Prostate gland (tissue), 2 donors: ENCODE results near the gene TSPAN1. TPM values are rescaled to one million over a fixed set of nuclear protein-coding genes. Genes with fewer than 3 reads are reported as not detected.

Source experiments
- DNase-seq: peaks from one replicate; pipeline ENCODE4 v3.0.0-alpha.2; 2019; ENCODE audit warnings: low spot score
- H3K27ac ChIP-seq, 2 donors: fragments of 200-600 bp; sonication (generic); 2 replicates each; pipeline ENCODE4 v1.5.1; 2017 to 2019
- H3K27me3 ChIP-seq: fragments of 200-600 bp; sonication (generic); replicated peaks from 2 replicates; pipeline ENCODE4 v1.5.1; 2019; ENCODE audit not compliant: insufficient read depth
- H3K36me3 ChIP-seq, 2 donors: fragments of 200-600 bp; sonication (generic); 1 replicate in 1 of 2; 2 replicates in 1 of 2; pipeline versions ENCODE4 v1.5.1 to v1.8.1; 2017 to 2019
- H3K4me1 ChIP-seq: fragments of 200-600 bp; sonication (generic); replicated peaks from 2 replicates; pipeline ENCODE4 v1.5.1; 2019
- H3K4me3 ChIP-seq, 2 donors: fragments of 200-600 bp; sonication (generic); 2 replicates each; pipeline ENCODE4 v1.5.1; 2017 to 2019
- H3K9me3 ChIP-seq: fragments of 200-600 bp; sonication (generic); 2 replicates; pipeline ENCODE4 v1.5.1; 2017
- POLR2A ChIP-seq: fragments of 450-650 bp; IDR thresholded peaks from one replicate; pipeline ENCODE4 v1.6.1; 2016; ENCODE audit warnings: antibody characterized with exemption, mild to moderate bottlenecking
- POLR2AphosphoS5 ChIP-seq: sonication (generic); formaldehyde crosslinking; IDR thresholded peaks from one replicate; pipeline ENCODE4 v1.6.1; 2017; ENCODE audit warnings: antibody characterized with exemption
- WGBS: methylation state at CpG from one replicate; pipeline ENCODE4 v1.1.5; 2018; 5-methylcytosine and 5-hydroxymethylcytosine counted together
- intact Hi-C: fragments of 100-400 bp; cut with DNase I; formaldehyde crosslinking; loops from one replicate; pipeline ENCODE4 v1.14.2; 2022
- total RNA-seq, 2 donors: library from RNA; depleted of rRNA; stranded (reverse); fragments of >200 nt; gene quantifications; one replicate each; pipeline ENCODE4 v1.1.0, GENCODE V29; 2016
- TF ChIP-seq, protein P1 (sequence below), 4 experiments: fragments of 200-600 bp in 2 of 4; fragments of 450-650 bp in 2 of 4; sonication (generic) in 2 of 4; IDR thresholded peaks; 1 replicate in 3 of 4; 2 replicates in 1 of 4; pipeline ENCODE4 v1.5.1; 2016 to 2019; ENCODE audit warnings: antibody characterized with exemption in 4 of 4, mild to moderate bottlenecking in 2 of 4, moderate library complexity in 2 of 4

TSPAN1 gene
- total RNA-seq, 2 donors from 2014 or later: 77.2 to 322 TPM

DNA sequence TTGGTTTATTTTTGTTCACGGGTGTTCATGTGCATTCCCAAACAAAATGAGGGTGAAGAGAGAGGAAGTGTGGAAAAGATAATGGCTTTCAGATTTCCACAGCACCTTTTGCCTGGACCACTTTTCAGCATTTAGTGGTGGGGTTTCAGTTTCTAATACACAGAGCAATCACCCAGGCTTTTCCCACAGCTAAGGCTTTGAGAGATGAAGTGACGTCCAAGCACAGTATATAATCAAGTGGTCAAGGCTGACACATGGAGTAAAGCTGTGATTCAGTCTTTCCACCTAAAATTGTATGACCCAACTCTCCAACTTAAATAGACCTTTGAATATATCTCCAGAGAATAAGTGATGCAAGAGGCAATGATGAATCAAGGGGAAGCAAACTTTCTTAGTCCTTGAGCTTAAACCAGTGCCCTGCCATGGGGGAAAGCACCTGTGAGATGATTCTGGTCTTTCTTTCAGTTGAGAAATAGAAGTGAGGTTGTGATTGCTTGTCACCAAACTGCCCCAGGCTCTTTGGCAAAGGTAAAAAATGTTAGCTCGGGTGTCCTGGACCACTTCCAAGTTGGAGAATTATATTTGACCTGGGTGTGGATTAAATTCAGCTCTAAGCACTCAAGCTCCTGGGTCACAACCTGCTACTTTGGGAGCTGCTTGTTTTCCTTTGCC is 40.1 kb upstream of the TSPAN1 start:
- no peak overlapping the region for H3K27ac ChIP-seq
- H3K4me3 ChIP-seq: no peak overlapping the region
- WGBS: 26% methylated on average over 3 of the region's 3 CpGs
- DNase-seq: peak; percentile 59
- intact Hi-C loops: loop anchor here (5.0 to 10.0 kb wide), 4 partner anchors 48 to 252 kb away; no protein-coding TSS in a partner anchor
- no peaks in the 10 kb centered on the region for H3K9me3 ChIP-seq
- peak; percentile 44 for TF ChIP-seq POLR2AphosphoS5
- TF ChIP-seq POLR2A: no peak
- no peaks in the 10 kb centered on the region for H3K27me3 ChIP-seq
- H3K36me3 ChIP-seq: no peaks in the 10 kb centered on the region
- no peaks in the 10 kb centered on the region for H3K4me1 ChIP-seq

DNA sequence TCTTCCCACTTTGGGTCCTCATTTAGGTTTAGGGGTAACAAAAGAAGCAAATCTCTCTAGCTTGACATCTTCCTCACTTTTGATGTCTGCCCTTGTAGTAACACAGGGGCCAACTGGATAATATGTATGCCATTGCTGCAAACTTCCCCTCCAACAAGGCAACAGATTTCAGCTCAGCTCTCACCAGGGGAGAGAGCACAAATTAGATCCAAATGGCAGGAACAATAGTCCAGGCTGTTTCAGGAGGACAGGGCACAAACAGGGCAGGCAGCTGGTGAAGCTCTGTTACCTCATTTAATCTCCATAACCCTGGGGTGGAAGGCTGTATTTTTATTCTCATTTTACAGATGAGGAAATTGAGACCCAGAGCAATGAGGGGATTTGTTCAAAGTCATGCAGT is 38.2 kb upstream of the TSPAN1 start:
- no peak overlapping the region for H3K4me3 ChIP-seq
- H3K27me3 ChIP-seq: no peaks in the 10 kb centered on the region
- H3K9me3 ChIP-seq: no peaks in the 10 kb centered on the region
- DNase-seq: no peak
- intact Hi-C loops: loop anchor here (10.0 kb wide), 1 partner anchor 162 kb away; no protein-coding TSS in a partner anchor
- H3K36me3 ChIP-seq: no peaks in the 10 kb centered on the region
- H3K4me1 ChIP-seq: no peaks in the 10 kb centered on the region
- H3K27ac ChIP-seq: no peak overlapping the region
- TF ChIP-seq, protein P1, sequence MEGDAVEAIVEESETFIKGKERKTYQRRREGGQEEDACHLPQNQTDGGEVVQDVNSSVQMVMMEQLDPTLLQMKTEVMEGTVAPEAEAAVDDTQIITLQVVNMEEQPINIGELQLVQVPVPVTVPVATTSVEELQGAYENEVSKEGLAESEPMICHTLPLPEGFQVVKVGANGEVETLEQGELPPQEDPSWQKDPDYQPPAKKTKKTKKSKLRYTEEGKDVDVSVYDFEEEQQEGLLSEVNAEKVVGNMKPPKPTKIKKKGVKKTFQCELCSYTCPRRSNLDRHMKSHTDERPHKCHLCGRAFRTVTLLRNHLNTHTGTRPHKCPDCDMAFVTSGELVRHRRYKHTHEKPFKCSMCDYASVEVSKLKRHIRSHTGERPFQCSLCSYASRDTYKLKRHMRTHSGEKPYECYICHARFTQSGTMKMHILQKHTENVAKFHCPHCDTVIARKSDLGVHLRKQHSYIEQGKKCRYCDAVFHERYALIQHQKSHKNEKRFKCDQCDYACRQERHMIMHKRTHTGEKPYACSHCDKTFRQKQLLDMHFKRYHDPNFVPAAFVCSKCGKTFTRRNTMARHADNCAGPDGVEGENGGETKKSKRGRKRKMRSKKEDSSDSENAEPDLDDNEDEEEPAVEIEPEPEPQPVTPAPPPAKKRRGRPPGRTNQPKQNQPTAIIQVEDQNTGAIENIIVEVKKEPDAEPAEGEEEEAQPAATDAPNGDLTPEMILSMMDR (IDR thresholded peaks at IDR 0.05): no peak
- TF ChIP-seq POLR2AphosphoS5: no peak

DNA sequence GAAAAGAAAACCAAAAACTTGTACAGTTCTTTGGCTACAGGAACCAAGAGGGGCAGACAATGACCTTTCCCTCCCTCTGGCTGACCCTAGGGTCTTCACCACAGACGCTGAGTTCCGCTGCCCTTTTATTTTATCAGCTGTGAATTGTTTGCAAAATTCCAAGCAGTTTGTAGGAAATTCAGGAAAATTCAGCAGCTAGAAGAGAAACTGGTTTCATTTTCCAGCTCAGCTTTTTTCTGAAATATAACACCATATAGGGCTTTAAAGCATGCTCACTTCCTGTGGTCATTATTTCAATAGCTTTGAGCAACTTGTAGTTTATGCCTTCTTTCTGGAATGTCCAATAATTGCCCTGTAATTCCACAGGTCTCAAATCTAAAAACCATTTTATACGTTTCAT is 37.0 kb upstream of the TSPAN1 start:
- no peak for DNase-seq
- peak overlapping the region in 1 of 2 donors; percentile 19 for H3K27ac ChIP-seq
- intact Hi-C loops: loop anchor here (10.0 kb wide), 1 partner anchor 163 kb away; no protein-coding TSS in a partner anchor
- H3K4me1 ChIP-seq: no peaks in the 10 kb centered on the region
- H3K36me3 ChIP-seq: no peaks in the 10 kb centered on the region
- no peak overlapping the region for H3K4me3 ChIP-seq
- no peaks in the 10 kb centered on the region for H3K9me3 ChIP-seq
- TF ChIP-seq POLR2A: no peak
- TF ChIP-seq, protein P1 (IDR thresholded peaks at IDR 0.05): no peak
- no peak for TF ChIP-seq POLR2AphosphoS5
- H3K27me3 ChIP-seq: no peaks in the 10 kb centered on the region
- 49% methylated on average over 3 of the region's 3 CpGs for WGBS

DNA sequence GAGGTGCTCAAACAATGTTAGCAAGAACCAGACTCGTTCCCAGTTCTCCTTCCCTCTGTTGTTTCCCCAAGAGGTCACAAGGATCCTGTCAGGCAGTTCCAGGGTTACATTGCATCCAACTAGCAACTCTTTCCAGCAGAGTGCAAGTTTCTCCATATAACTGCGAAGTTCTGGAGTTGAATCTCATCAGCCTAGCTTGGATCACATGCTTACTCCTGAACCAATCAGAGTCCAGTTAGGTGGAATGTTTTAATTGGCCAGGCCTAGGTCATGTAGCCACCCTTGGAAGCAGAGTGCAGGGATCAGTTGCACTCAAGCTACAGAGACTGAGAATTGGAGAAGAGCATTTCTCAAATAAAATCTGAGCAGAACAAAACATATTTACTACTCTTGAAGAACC is 26.6 kb upstream of the TSPAN1 start:
- no peaks in the 10 kb centered on the region for H3K27me3 ChIP-seq
- no peak overlapping the region for H3K4me3 ChIP-seq
- intact Hi-C loops: no loop called here
- TF ChIP-seq, protein P1 (IDR thresholded peaks at IDR 0.05): no peak
- no peak overlapping the region for H3K27ac ChIP-seq
- H3K36me3 ChIP-seq: no peaks in the 10 kb centered on the region
- no peaks in the 10 kb centered on the region for H3K4me1 ChIP-seq
- WGBS: 76% methylated on average over 2 of the region's 2 CpGs
- DNase-seq: no peak
- H3K9me3 ChIP-seq: no peaks in the 10 kb centered on the region

DNA sequence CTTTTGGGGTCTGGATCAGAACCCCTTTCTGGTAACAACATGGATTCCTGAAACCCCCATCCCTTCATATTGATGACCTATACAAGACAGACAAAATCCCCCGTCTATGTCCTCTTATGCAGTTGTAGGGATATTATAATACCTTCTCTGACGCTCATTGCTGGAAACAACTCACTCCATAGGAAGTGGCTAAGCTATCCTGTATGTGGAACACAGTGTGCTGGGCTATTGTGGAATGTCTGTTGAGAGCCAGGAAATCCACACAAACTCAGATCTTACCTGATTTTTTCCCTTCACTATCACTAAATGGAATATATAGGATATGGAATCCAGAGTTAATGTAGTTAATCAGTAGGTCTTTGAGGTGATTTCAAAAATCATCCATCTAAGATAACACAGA is 24.8 kb upstream of the TSPAN1 start:
- no peak overlapping the region for H3K4me3 ChIP-seq
- no peaks in the 10 kb centered on the region for H3K36me3 ChIP-seq
- H3K4me1 ChIP-seq: no peaks in the 10 kb centered on the region
- no peak for DNase-seq
- H3K9me3 ChIP-seq: no peaks in the 10 kb centered on the region
- WGBS: 86% methylated on average over 2 of the region's 2 CpGs
- intact Hi-C loops: no loop called here
- TF ChIP-seq, protein P1 (IDR thresholded peaks at IDR 0.05): no peak
- TF ChIP-seq POLR2AphosphoS5 (peak; percentile 55), POLR2A (no peak)
- H3K27ac ChIP-seq: peak overlapping the region in 1 of 2 donors; percentile 7
- H3K27me3 ChIP-seq: no peaks in the 10 kb centered on the region
